ENCODE measurements around the gene ACVRL1. TPM values are rescaled to one million over a fixed set of nuclear protein-coding genes. Genes with fewer than 3 reads are reported as not detected.

The ACVRL1 gene
- total RNA-seq, 4 donors from 2014 or later: 31.2 to 43.4 (median 39.0) TPM

DNA sequence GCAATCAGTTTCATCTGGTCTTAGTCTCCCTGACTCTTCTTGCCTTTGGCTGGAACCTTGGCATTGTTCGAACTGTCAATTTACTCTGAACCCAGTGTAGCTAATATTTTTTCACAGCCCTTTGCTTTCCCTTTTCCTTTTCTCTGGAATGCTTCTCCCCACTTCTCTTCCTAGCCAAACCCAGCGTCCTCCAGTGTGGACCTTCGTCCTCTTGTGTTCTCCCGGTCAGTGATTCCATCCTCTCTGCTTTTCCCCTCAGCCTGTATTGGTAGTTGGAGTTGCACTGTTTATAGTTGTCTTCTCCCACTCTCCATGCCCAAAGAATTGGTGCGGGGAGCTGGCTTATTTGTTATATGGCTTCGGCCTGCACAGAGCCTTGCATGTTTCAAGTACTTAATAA lies 53.6 kb downstream of the ACVRL1 start:
- peaks cover 6% of the 10 kb centered on the region for H3K36me3 ChIP-seq
- H3K27ac ChIP-seq: peak overlapping the region; percentile 75
- no peak overlapping the region for H3K4me3 ChIP-seq
- peaks cover 52% of the 10 kb centered on the region for H3K4me1 ChIP-seq
- DNase-seq (ENCODE audit: low spot score in 2 of 2): no peak
- no peaks in the 10 kb centered on the region for H3K27me3 ChIP-seq
- H3K9me3 ChIP-seq: no peaks in the 10 kb centered on the region
- 87% methylated on average over 6 of the region's 6 CpGs for WGBS
- no peak for TF ChIP-seq POLR2A (IDR thresholded peaks at IDR 0.05)
- no peak for TF ChIP-seq EP300 (IDR thresholded peaks at IDR 0.05)
- TF ChIP-seq, protein P1, sequence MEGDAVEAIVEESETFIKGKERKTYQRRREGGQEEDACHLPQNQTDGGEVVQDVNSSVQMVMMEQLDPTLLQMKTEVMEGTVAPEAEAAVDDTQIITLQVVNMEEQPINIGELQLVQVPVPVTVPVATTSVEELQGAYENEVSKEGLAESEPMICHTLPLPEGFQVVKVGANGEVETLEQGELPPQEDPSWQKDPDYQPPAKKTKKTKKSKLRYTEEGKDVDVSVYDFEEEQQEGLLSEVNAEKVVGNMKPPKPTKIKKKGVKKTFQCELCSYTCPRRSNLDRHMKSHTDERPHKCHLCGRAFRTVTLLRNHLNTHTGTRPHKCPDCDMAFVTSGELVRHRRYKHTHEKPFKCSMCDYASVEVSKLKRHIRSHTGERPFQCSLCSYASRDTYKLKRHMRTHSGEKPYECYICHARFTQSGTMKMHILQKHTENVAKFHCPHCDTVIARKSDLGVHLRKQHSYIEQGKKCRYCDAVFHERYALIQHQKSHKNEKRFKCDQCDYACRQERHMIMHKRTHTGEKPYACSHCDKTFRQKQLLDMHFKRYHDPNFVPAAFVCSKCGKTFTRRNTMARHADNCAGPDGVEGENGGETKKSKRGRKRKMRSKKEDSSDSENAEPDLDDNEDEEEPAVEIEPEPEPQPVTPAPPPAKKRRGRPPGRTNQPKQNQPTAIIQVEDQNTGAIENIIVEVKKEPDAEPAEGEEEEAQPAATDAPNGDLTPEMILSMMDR (IDR thresholded peaks at IDR 0.05): no peak
- TF ChIP-seq POLR2AphosphoS5 (IDR thresholded peaks at IDR 0.05): no peak

DNA sequence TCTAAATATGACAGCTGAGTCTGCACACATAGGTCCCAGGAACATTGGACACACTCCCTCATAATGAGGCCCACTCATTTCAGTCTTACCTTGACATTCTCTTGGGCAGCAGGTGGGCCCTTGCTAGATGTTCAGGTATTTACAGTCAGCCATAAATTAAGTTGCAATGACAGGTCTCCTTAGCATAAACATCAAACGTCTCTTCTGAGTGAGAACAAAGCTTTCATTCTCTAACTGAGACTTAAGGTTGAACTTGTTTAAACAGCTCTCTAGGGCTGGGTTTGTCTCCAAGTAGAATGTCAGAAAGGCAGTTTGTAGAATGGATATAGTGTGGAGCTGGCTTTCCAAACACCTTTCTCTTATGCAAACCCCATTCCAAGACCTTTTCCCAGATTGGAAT lies 54.5 kb downstream of the ACVRL1 start:
- Histone ChIP-seq H3K4me1 (peaks cover 49% of the 10 kb centered on the region), H3K36me3 (peaks cover 6% of the 10 kb centered on the region), H3K27ac (peak overlapping the region; percentile 75), H3K9me3 (no peaks in the 10 kb centered on the region), H3K4me3 (no peak overlapping the region), H3K27me3 (no peaks in the 10 kb centered on the region)
- TF ChIP-seq, protein P1 (IDR thresholded peaks at IDR 0.05): no peak
- TF ChIP-seq EP300 (IDR thresholded peaks at IDR 0.05): no peak
- TF ChIP-seq POLR2A (IDR thresholded peaks at IDR 0.05): no peak
- no peak for TF ChIP-seq POLR2AphosphoS5 (IDR thresholded peaks at IDR 0.05)
- no peak for DNase-seq (ENCODE audit: low spot score in 2 of 2)
- WGBS: 22% methylated on average over 1 of the region's 1 CpG

DNA sequence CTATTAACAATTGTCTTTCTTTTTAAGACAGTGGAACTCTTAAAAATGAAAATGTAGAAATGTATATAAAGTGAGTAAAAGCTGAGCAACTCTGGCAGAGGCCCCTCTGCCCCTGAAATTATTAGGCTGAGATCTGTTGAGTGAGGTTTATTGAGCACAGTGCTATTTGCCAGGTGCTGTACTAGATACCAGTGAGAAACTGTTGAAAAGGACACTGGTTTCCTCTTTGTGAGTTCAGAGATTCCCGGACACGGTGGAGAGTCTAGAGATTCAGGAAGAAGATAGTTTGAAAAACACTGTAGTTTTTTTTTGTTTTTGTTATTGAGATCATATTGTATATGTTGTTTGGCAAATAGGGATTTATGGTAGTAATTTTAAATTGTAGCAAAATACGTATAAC lies 55.4 kb downstream of the ACVRL1 start:
- TF ChIP-seq POLR2A (IDR thresholded peaks at IDR 0.05) (no peak), POLR2AphosphoS5 (IDR thresholded peaks at IDR 0.05) (no peak), EP300 (IDR thresholded peaks at IDR 0.05) (no peak)
- TF ChIP-seq, protein P1 (IDR thresholded peaks at IDR 0.05): no peak
- no peak for DNase-seq (ENCODE audit: low spot score in 2 of 2)
- H3K4me1 ChIP-seq: peaks cover 43% of the 10 kb centered on the region
- no peak overlapping the region for H3K4me3 ChIP-seq
- H3K9me3 ChIP-seq: no peaks in the 10 kb centered on the region
- H3K36me3 ChIP-seq: peaks cover 6% of the 10 kb centered on the region
- H3K27ac ChIP-seq: peak overlapping the region; percentile 75
- H3K27me3 ChIP-seq: no peaks in the 10 kb centered on the region
- 48% methylated on average over 3 of the region's 3 CpGs for WGBS

DNA sequence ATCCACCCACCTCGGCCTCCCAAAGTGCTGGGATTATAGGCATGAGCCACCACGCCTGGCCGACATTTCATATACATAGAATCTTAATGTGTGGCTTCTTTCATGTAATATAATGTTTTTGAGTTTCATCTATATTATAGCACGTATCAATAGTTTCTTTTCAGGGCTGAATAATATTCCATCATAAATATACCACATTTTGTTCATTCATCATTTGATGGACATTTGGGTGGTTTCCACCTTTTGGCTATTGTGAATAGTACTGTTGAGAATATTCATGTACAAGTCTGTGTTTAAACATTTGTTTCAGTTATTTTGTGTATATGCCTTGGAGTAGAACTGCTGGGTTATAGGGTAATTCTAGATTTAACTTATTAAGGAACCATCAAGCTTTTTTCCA lies 56.2 kb downstream of the ACVRL1 start:
- Histone ChIP-seq H3K27me3 (no peaks in the 10 kb centered on the region), H3K4me3 (no peak overlapping the region), H3K4me1 (peaks cover 39% of the 10 kb centered on the region), H3K9me3 (no peaks in the 10 kb centered on the region), H3K36me3 (peaks cover 6% of the 10 kb centered on the region), H3K27ac (no peak overlapping the region)
- no peak for DNase-seq (ENCODE audit: low spot score in 2 of 2)
- WGBS: 96% methylated on average over 4 of the region's 4 CpGs
- TF ChIP-seq EP300 (IDR thresholded peaks at IDR 0.05) (no peak), POLR2AphosphoS5 (IDR thresholded peaks at IDR 0.05) (no peak), POLR2A (IDR thresholded peaks at IDR 0.05) (no peak)
- TF ChIP-seq, protein P1 (IDR thresholded peaks at IDR 0.05): no peak

DNA sequence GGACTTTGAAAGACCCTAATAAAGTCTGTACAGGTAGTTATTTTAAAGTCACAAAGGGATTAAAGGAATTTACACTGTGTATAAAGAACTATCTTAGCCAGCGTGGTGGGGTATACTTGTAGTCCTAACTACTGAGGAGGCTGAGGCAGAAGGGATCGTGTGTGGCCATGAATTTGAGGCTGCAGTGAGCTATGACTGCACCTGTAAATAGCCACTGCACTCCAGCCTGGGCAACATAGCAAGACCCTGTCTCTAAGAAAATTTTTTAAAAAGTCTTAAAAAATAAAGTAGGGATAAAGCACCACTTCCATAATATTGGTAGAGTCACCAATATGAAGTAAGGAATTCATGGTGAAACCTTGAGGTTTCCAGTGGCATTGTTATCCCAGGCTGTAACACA lies 62.3 kb downstream of the ACVRL1 start:
- H3K4me1 ChIP-seq: peaks cover 48% of the 10 kb centered on the region
- DNase-seq (ENCODE audit: low spot score in 2 of 2): no peak

More for the DNA sequence above, 62.3 kb downstream of the ACVRL1 start:
- H3K9me3 ChIP-seq: no peaks in the 10 kb centered on the region
- H3K27ac ChIP-seq: no peak overlapping the region
- TF ChIP-seq, protein P1 (IDR thresholded peaks at IDR 0.05): no peak
- no peak for TF ChIP-seq EP300 (IDR thresholded peaks at IDR 0.05)
- no peak overlapping the region for H3K4me3 ChIP-seq
- H3K36me3 ChIP-seq: no peaks in the 10 kb centered on the region
- no peaks in the 10 kb centered on the region for H3K27me3 ChIP-seq
- WGBS: 98% methylated on average over 2 of the region's 2 CpGs

Measured in suprapubic skin (tissue), 4 donors.